ENCODE results near the gene WNT5A.

Gene WNT5A

GRCh38 chr3:55486857-55487380 is at the start of gene WNT5A:
Gene WNT5A, minus strand, starts transcription at chr3:55487306. Its CDS starts 321 bp downstream, at chr3:55486985.
- DNase-seq = peak; percentile 65

- DNase-seq = no peak
Measured at GRCh38 chr3:55534876-55535275, 47.8 kb upstream of the WNT5A start.

GRCh38 chr3:55532806-55533205 is 45.7 kb upstream of the WNT5A start:
- no peak for DNase-seq

- DNase-seq = no peak
Measured at GRCh38 chr3:55531321-55531720, 44.2 kb upstream of the WNT5A start.

DNA sequence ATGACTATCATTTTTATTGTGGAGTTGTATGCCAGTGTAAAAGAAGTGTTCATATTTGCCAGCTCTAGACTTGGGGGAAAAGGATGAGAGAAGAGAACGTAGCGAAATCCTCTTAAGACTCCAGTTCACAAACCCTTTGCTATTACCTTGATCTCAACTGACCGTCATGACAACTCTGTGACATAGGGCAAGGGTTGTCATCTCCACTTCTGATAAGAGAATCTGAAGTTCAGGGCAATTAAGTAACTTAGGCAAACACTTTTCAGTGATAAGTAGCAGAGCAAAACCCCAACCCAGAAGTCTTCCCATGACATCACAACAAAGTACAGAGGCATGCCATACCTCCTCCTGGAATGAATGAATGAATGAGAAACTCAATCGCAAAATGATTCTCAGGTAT is 40.3 kb upstream of the WNT5A start:
- no peak for DNase-seq

- DNase-seq = no peak
Measured at GRCh38 chr3:55526332-55527030, 39.4 kb upstream of the WNT5A start.

DNA sequence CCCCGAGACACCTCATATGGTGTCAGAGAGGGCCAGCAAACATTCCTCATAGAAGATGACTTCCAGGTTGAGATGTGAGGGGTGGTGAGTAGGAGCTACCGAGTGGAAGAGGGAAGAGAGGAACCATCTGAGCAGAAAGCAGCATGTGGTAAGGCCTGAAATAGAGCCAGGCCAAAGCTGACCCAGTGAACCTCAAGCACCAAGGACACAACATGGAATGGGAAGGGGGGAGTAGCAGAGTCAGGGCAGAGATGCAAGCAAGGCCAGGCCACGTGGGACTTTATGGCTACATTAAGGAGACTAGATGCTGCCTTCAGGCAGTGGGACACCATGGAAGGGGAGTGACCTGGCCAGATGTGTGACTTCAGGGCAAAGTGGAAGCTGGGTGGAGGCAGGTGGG is 38.3 kb upstream of the WNT5A start:
- no peak for DNase-seq

DNA sequence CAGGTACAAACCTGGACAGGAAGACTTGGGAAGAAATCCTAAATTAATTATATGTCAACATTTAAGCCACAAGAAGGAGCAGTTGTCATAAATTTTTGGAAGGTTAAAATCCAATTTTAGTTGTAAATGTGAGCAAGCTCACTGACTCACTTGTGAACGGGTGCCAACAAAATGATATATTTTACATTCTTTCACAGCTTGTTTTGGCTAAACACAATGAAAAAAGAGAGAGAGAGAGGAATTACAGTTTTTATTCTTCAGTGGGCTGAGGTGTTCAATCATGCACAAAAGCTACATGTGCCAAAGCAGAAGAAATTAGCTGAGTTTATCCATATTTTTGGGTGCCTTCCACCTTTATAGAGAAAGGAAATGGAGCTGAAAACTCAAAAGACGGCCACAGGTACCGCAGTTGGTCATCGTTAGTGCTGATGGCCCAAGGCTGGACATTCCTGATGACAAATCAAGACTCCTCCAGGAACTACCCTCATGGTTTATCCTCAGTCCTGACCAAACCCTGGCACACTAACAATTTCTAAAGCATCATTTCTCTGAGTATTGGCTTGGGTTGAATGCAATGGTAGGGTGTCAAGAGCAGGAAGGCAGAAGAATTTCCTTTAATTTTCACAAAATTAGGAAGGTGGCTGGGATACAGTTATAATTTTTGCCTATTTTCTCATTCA is 37.6 kb upstream of the WNT5A start:
- peak; percentile 91 for DNase-seq

DNA sequence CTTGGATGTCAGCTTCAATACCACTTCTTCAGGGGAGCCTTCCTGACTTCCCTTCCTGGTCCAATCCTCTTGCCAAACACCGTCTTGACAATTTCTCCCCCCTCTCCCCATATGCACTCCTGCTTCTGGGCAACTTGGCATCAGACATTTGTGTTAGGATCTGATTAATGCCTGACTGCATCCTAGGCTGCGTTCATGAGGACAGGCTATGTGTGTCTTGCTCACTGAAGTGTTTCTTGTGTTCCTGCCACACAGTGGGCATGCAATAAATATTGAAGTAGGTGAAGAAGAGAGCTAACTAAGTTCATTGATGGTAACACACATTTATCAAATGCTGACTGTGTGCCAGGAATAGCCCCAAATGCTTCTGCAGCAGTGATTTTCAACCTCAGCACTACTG is 36.4 kb upstream of the WNT5A start:
- DNase-seq = no peak

GRCh38 chr3:55521738-55522421 is 34.8 kb upstream of the WNT5A start:
- peak; percentile 88 for DNase-seq

GRCh38 chr3:55521064-55521737 is 34.1 kb upstream of the WNT5A start:
- DNase-seq = no peak

DNA sequence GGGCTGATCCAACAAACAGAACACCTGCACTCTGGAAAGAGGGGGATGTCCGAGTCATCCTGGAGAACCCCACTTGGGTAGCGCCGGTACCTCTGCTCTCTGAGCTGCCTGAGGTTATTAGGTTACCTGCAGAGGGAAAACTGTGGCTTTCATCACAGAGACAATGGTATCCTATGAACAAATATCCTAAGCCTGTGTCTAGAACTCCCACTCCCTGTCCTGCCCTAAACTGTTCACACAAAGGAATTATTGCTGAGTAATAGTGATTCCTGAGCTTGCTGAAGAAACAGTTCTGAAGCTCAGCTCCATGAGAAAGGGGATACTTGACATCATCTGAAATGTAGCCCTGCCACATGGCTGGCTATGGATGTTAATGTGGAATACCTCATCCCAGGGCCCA is 31.9 kb upstream of the WNT5A start:
- peak; percentile 73 for DNase-seq

DNA sequence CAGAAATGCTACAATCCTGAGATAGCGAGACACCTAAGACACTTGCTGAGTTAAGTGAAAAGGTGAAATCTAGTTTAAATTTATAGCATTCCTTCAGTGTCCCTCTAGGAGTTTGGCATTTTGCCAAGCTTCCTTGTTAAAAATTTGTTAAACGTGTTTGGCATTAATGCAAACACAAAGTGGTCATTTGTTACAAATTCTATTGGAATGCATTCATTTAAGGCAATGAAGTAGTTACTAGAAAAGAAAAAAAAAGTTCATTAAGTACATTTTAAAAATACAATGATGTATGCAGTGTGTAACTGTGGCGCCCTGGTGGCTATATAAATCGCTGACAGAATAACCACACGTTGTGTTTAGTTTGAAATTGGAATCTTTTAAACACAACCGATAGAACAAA is 31.3 kb upstream of the WNT5A start:
- peak; percentile 78 for DNase-seq

GRCh38 chr3:55516392-55517030 is 29.4 kb upstream of the WNT5A start:
- DNase-seq = no peak

GRCh38 chr3:55515550-55516246 is 28.6 kb upstream of the WNT5A start:
- no peak for DNase-seq

- no peak for DNase-seq
Measured at GRCh38 chr3:55514962-55515361, 27.9 kb upstream of the WNT5A start.

DNA sequence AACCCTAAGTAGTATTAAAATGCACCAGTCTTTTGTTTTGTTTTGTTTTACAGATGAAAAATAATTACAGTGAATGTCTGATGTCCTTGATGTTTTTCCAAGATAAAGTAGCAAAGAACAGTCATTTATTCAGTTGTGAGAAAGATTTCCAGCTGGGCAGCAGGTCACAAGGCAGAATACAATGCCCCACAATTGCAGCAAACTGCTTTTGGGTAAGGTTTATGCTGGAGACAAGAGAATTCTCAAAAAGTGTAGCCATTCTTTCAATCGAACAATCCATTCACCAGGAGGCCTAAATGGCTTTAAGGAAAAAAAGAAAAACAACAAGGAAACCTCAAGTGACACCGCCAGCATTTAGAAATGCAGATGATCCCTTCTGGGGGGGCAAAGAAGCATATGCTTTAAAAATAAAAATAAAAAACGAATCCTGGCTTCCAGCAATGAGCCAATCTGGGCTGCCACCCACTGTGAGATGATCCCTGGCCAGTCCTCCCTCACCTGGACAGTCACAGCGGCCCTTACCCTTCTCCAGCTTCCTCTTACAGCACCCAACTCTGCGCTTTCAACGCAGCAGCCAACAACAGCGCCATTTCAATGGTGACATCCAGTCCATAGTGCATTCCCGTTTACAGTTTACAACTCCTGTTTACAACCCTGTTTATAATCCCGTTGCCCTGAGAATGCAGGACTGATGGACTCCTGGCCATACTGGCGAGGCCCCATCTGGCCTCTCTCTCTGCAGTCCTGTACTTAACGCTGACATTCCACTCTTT is 25.7 kb upstream of the WNT5A start:
- DNase-seq = no peak

DNA sequence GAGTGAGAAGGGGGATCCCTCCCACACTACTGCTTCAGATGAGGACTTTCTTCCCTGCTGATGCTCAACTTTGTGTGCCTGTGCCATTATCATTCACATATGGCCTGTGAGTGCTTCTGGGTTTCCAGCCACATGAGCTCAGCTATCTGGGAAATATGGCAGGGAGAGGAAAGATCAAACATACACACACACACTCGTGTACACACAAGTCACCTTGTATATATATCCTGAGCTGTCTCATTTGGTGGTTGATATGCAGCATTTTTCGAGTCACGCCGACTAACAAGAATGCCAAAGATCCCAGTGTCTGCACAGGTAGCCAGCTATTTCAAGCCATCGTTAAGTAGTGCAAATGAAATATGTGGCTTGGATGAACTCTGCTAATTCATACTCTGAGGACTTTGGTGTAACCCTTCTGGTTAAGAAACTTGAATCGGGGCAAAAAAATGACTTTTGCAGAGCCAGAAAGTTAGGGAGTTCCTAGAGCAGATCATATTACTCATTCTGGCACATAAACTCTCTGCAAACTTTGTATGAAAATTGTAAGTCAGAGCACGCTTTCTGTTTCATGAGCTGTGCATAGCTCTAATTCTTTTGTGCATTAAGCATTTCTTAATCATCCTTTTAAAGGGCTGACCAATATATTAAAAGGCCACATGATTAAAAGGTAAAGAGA is 24.9 kb upstream of the WNT5A start:
- peak; percentile 81 for DNase-seq

- no peak for DNase-seq
Measured at GRCh38 chr3:55508335-55508734, 21.2 kb upstream of the WNT5A start.

GRCh38 chr3:55507808-55508207 is 20.7 kb upstream of the WNT5A start:
- DNase-seq = no peak

DNA sequence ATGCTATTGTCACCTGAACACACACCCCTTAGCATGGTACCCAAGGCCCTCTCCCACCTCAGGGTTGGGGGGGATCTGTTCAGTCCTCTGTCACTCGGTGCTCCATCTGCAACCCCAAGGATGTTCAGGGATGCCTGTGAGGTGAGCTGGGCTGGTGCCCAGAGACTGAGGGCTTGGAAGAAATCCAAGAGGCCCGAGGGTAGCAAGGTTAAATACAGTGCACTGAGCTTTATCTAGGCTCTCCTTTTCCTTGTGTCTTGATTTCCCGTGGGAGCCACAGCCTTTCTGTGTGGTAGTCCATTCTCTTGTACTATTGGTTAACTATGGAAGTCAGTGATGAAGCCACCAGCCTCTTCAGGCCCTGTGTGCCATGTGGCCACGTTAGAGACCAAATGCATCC is 18.7 kb upstream of the WNT5A start:
- no peak for DNase-seq

Measured in fibroblast of upper back skin (primary cell).